Muscle layer of duodenum (tissue), 2 donors: Measurements from ENCODE around the gene PLVAP.

Source experiments
- H3K27ac ChIP-seq: one replicate; pipeline ENCODE4 v1.7.0; 2013; ENCODE audit warnings: mild to moderate bottlenecking, low read length
- H3K27me3 ChIP-seq: one replicate; pipeline ENCODE4 v1.7.0; 2013; ENCODE audit warnings: low read depth, mild to moderate bottlenecking, control low read depth, low read length
- H3K36me3 ChIP-seq, 2 donors: one replicate each; pipeline ENCODE4 v1.7.0; 2013; ENCODE audit warnings: low read length in 2 of 2, control low read depth in 1 of 2, mild to moderate bottlenecking in 1 of 2; ENCODE audit not compliant: insufficient read depth in 2 of 2, control insufficient read depth in 1 of 2
- H3K4me1 ChIP-seq, 2 donors: one replicate each; pipeline ENCODE4 v1.7.0; 2013; ENCODE audit warnings: low read length in 2 of 2, mild to moderate bottlenecking in 2 of 2, control low read depth in 1 of 2, moderate library complexity in 1 of 2; ENCODE audit not compliant: insufficient read depth in 2 of 2, control insufficient read depth in 1 of 2
- H3K4me3 ChIP-seq, 2 donors: one replicate each; pipeline ENCODE4 v1.7.0; 2013; ENCODE audit warnings: low read length in 2 of 2, low read depth in 1 of 2, mild to moderate bottlenecking in 1 of 2
- H3K9me3 ChIP-seq, 2 donors: one replicate each; pipeline ENCODE4 v1.7.0; 2013; ENCODE audit warnings: low read length in 2 of 2, control low read depth in 1 of 2, mild to moderate bottlenecking in 1 of 2; ENCODE audit not compliant: control insufficient read depth in 1 of 2
- donor health status: healthy.

The PLVAP gene

DNA sequence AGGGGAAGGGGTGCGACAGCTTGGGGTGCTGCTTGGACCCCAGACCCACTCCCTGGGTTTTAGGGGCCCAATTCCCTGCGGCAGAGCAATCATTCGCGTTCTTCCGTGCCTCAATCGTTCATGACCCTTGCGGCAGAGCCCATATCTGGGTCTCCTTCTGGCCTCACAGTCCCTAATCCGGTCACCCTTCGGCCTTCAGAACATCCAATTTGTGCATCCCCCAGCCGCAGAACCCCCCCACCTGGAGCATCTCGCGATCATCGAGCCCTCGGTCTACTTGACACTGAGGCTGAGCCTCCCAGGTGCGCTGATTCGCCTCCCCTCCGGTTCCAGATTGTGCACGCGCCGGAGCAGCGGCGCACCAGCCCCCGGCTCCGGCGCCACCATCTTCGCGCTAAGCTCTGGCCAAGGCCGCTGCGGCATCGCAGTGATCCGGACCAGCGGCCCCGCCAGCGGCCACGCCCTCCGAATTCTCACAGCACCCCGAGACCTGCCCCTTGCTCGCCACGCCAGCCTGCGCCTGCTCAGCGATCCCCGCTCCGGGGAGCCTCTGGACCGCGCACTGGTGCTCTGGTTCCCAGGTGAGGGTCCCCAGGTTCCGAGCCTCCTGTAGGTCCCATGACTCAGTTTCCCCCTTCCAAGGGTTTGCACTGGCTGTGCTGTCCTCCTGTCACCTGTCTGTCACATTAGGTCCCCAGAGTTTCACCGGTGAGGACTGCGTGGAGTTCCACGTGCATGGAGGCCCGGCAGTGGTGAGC is 39.3 kb downstream of the PLVAP start:
- peak overlapping the region; percentile 97 to 100 for H3K4me3 ChIP-seq
- peaks cover 4 to 27% of the 10 kb centered on the region in 2 donors for H3K4me1 ChIP-seq
- no peaks in the 10 kb centered on the region for H3K9me3 ChIP-seq
- H3K27ac ChIP-seq: peak overlapping the region; percentile 99
- H3K27me3 ChIP-seq: no peaks in the 10 kb centered on the region
- peaks cover 0 to 8% of the 10 kb centered on the region in 2 donors for H3K36me3 ChIP-seq

- Histone ChIP-seq H3K4me1 (peaks cover 4 to 27% of the 10 kb centered on the region in 2 donors), H3K27ac (peak within 1 kb of the TSS; percentile 99), H3K36me3 (peaks cover 0 to 8% of the 10 kb centered on the region in 2 donors), H3K27me3 (no peaks in the 10 kb centered on the region), H3K9me3 (no peaks in the 10 kb centered on the region), H3K4me3 (peak within 1 kb of the TSS; percentile 97 to 100)
Measured at GRCh38 chr19:17336872-17337674, 40.1 kb downstream of the PLVAP start, which contains the start of gene GTPBP3. Gene GTPBP3 (plus strand): TSS chr19:17337553. CDS start chr19:17337612, 59 bp downstream.

DNA sequence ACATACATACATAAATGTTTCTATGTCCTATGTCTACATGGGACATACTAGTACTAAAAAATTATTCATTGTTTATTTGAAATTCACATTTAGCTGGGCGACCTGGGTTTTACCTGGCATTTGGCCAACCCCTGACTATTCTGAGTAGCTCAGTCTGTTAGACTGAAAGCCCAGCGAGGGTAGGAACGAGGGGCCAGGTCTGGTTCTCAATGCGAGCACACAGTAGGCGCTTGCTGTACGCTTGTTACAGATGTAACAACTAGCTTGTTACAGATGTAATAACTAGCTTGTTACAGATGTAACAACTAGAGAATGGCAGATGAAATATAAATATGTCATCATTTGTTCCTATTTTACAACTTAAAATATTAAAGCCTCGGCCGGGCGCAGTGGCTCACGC is 41.6 kb downstream of the PLVAP start:
- H3K4me3 ChIP-seq: peak overlapping the region in 1 of 2 donors; percentile 82
- peaks cover 0 to 7% of the 10 kb centered on the region in 2 donors for H3K36me3 ChIP-seq
- peaks cover 2% of the 10 kb centered on the region for H3K27me3 ChIP-seq
- peaks cover 4 to 27% of the 10 kb centered on the region in 2 donors for H3K4me1 ChIP-seq
- no peak overlapping the region for H3K27ac ChIP-seq
- no peaks in the 10 kb centered on the region for H3K9me3 ChIP-seq

- peaks cover 11% of the 10 kb centered on the region for H3K27me3 ChIP-seq
- H3K36me3 ChIP-seq: peaks cover 0 to 11% of the 10 kb centered on the region in 2 donors
- no peaks in the 10 kb centered on the region for H3K9me3 ChIP-seq
- peak within 1 kb of the TSS; percentile 60 to 82 for H3K4me3 ChIP-seq
- H3K27ac ChIP-seq: no peak within 1 kb of the TSS
- H3K4me1 ChIP-seq: peaks cover 4 to 27% of the 10 kb centered on the region in 2 donors
Measured at GRCh38 chr19:17334414-17335409, 42.4 kb downstream of the PLVAP start, which contains the start of gene ANO8. Gene ANO8 (minus strand): TSS chr19:17334855. CDS start chr19:17334670, 185 bp downstream.

DNA sequence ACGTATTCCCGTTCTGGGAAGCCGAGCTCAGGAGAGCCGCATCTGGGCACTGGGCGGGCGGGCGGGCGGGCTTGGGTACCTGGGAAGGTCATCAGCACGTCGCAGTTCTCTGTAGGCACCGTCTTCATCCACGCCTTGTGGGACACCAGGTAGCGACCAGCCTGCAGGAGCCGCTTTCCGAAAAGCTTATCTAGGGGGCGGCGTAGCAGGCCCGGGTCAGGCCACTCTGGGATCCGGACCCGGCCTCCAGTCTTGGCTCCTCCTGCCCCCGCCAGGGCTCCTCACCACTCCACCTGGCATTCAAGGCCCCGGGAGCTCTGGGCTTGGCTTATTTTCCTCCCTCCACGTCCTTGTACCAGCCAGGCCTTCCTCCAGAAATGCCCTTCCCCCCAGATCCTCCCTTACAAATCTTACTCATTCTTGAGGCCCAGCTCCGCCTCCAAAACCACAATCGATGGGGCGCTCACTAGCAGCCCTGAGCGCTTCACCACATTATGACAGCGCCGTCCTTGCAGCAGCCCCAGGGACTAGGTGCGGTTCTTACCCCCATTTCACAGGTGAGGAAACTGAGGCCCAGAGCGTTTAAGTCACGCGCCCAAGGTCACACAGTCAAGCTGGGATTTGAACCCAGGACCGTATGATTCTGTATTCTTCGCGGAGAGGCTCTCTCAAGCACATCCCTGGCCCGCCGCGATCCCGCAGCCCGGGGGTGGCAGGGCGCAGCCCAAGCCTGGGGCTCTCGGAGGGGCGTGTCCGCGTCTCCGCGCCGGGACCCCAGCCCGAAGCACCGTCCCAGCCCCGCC is 43.3 kb downstream of the PLVAP start:
- Histone ChIP-seq H3K36me3 (peaks cover 0 to 11% of the 10 kb centered on the region in 2 donors), H3K4me3 (peak overlapping the region; percentile 60 to 82), H3K27me3 (peaks cover 18% of the 10 kb centered on the region), H3K27ac (no peak overlapping the region), H3K9me3 (no peaks in the 10 kb centered on the region), H3K4me1 (peaks cover 4 to 33% of the 10 kb centered on the region in 2 donors)

GRCh38 chr19:17332677-17333581 is 44.2 kb downstream of the PLVAP start:
- Histone ChIP-seq H3K27me3 (peaks cover 18% of the 10 kb centered on the region), H3K4me3 (no peak overlapping the region), H3K27ac (no peak overlapping the region), H3K9me3 (no peaks in the 10 kb centered on the region), H3K4me1 (peaks cover 4 to 33% of the 10 kb centered on the region in 2 donors), H3K36me3 (peaks cover 0 to 11% of the 10 kb centered on the region in 2 donors)

GRCh38 chr19:17332360-17332676 is 44.8 kb downstream of the PLVAP start:
- H3K4me1 ChIP-seq: peaks cover 4 to 30% of the 10 kb centered on the region in 2 donors
- H3K9me3 ChIP-seq: no peaks in the 10 kb centered on the region
- peaks cover 18% of the 10 kb centered on the region for H3K27me3 ChIP-seq
- no peak overlapping the region for H3K27ac ChIP-seq
- peaks cover 0 to 11% of the 10 kb centered on the region in 2 donors for H3K36me3 ChIP-seq
- H3K4me3 ChIP-seq: no peak overlapping the region

GRCh38 chr19:17331045-17331558 is 46.0 kb downstream of the PLVAP start:
- Histone ChIP-seq H3K4me3 (no peak overlapping the region), H3K36me3 (peaks cover 0 to 11% of the 10 kb centered on the region in 2 donors), H3K4me1 (peaks cover 4 to 30% of the 10 kb centered on the region in 2 donors), H3K27ac (no peak overlapping the region), H3K9me3 (no peaks in the 10 kb centered on the region), H3K27me3 (peaks cover 18% of the 10 kb centered on the region)

DNA sequence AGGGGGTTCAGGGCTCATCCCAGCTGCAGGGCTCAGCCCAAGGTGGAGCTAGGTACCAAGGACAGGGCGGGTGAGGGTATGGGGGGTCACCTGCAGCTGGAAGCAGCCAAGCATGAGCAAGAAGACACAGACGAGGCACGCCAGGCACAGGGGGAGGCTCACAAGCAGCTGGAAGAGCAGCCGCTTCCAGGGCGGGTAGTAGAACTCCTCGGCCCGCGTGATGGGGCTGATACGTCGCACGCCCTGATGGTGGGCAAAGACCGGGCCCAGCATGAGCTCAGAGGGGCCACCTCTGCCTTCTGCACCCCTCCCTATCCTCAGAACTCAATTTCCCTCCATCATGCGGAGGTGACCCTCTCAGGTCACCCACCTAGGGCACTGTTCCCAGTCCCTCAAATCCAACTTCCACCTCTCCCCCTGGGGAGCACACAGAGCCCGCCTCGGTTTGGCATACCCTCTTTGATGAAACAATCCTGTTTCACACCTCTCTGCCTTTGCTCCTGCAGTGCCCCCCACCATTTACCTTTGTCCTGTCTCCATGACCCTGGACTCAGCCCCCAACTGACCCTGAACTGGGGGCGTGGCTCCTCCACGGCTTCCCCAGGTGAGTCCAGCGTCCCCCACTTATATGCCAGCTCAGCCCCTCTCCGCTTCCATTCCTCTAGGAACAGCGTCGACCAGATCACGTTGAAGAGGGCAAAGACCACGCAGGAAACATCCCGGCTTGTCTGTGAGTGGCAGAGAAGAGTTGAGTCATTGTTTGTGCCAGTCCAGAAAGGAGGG is 46.7 kb downstream of the PLVAP start:
- Histone ChIP-seq H3K4me3 (no peak overlapping the region), H3K36me3 (peaks cover 0 to 11% of the 10 kb centered on the region in 2 donors), H3K9me3 (no peaks in the 10 kb centered on the region), H3K27me3 (peaks cover 18% of the 10 kb centered on the region), H3K4me1 (peaks cover 4 to 28% of the 10 kb centered on the region in 2 donors), H3K27ac (no peak overlapping the region)
